Right lobe of liver (tissue), 4 donors: Measurements from ENCODE around the gene BACH2.

ENCODE experiments used
- CTCF ChIP-seq, 4 donors: fragments of 200-600 bp in 3 of 4; fragments of 450-650 bp in 1 of 4; IDR thresholded peaks; one replicate each; pipeline versions ENCODE4 v1.5.1 to v1.8.0; 2016 to 2022; ENCODE audit warnings: antibody characterized with exemption in 4 of 4, mild to moderate bottlenecking in 2 of 4
- POLR2A ChIP-seq: fragments of 450-650 bp; IDR thresholded peaks from one replicate; pipeline ENCODE4 v1.6.1; 2017; ENCODE audit warnings: antibody characterized with exemption, mild to moderate bottlenecking
- donor health status: DM: no; HTN: no; CAD: no.
- donor health status: DM: no; HTN: no; CAD: no.
- donor health status: DM: no; HTN: yes; CAD: no.

GRCh38 chr6:89979481-89980119 lies 317.0 kb downstream of the BACH2 start:
- TF ChIP-seq CTCF (IDR thresholded peaks at IDR 0.05), result no peak
- no peak for TF ChIP-seq POLR2A
